Stimulated activated CD4-positive, alpha-beta T cell treated with anti-CD3 and anti-CD28 coated beads, Interleukin-15, amount 100 ng/mL, for 48 hours (primary cell): ENCODE measurements around the gene DHRS2.

ENCODE experiments used
- DNase-seq, 2 donors: peaks; one replicate each; pipeline ENCODE4 v3.0.0-alpha.2; 2020; ENCODE audit warnings: low read depth in 2 of 2

DHRS2 gene

DNA sequence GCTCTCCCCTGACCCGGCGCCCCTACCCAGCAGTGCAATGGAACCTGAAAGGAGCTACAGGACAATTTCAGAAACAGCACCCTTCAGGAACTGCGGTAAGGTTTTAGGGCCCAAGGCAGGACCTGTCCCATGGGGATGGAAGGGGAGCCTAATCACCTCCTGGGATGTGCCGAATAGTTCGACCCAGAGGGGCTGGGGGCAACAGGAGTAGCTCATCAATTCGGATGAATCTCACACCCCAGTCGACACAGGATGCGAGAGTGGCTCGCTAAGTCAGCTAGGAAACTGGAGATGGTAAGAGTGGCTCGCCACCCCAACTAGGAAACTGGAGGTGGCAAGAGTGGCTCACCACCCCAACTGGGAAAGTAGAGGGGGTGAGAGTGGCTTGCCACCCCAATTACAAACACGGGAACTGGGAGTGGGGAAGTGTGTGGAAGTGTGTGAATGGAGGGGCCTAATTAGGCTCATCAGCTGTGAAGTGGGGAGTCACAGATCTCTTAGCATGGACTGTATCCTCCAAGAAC, 57.1 kb downstream of the DHRS2 start:
- no peak for DNase-seq

- DNase-seq: no peak
These were observed 58.2 kb downstream of the DHRS2 start for GRCh38 chr14:23694085-23694948.
